Heart left ventricle (tissue), 16 donors: ENCODE data around the gene TCEAL6. TPM values are rescaled to one million over a fixed set of nuclear protein-coding genes. Genes with fewer than 3 reads are reported as not detected.

ENCODE experiments used
- ATAC-seq, 4 donors: fragments of 200-7000 bp; cut with Tn5 transposase; one replicate each; pipeline ENCODE4 v1.9.1; 2020 to 2022; ENCODE audit warnings: moderate library complexity in 4 of 4, mild to moderate bottlenecking in 3 of 4, moderate number of reproducible peaks in 1 of 4
- DNase-seq, 5 donors: peaks; one replicate each; pipeline ENCODE4 v3.0.0-alpha.2; 2020
- H3K27ac ChIP-seq, 12 donors: fragments of 200-600 bp; sonication (generic) in 4 of 12; one replicate each; pipeline versions ENCODE4 v1.5.0 to v1.8.0; 2016 to 2022; ENCODE audit warnings: mild to moderate bottlenecking in 2 of 12
- H3K27me3 ChIP-seq, 9 donors: fragments of 200-600 bp; sonication (generic) in 2 of 9; one replicate each; pipeline versions ENCODE4 v1.5.1 to v1.8.0; 2016 to 2022; ENCODE audit warnings: mild to moderate bottlenecking in 3 of 9
- H3K36me3 ChIP-seq, 9 donors: fragments of 200-600 bp; sonication (generic) in 2 of 9; one replicate each; pipeline versions ENCODE4 v1.5.0 to v1.8.0; 2018 to 2022; ENCODE audit warnings: mild to moderate bottlenecking in 2 of 9
- H3K4me1 ChIP-seq, 12 donors: fragments of 200-600 bp; sonication (generic) in 4 of 12; one replicate each; pipeline versions ENCODE4 v1.5.0 to v1.8.0; 2016 to 2022; ENCODE audit warnings: mild to moderate bottlenecking in 3 of 12
- H3K4me3 ChIP-seq, 12 donors: fragments of 200-600 bp; sonication (generic) in 4 of 12; one replicate each; pipeline versions ENCODE4 v1.5.0 to v1.8.0; 2017 to 2022; ENCODE audit warnings: mild to moderate bottlenecking in 9 of 12, moderate library complexity in 4 of 12
- H3K9me3 ChIP-seq, 12 donors: fragments of 200-600 bp; sonication (generic) in 4 of 12; one replicate each; pipeline versions ENCODE4 v1.5.0 to v1.8.0; 2016 to 2022; ENCODE audit warnings: mild to moderate bottlenecking in 1 of 12
- POLR2A ChIP-seq, 2 donors: fragments of 450-650 bp; IDR thresholded peaks; one replicate each; pipeline ENCODE4 v1.6.1; 2017; ENCODE audit warnings: antibody characterized with exemption in 2 of 2, mild to moderate bottlenecking in 2 of 2, moderate library complexity in 2 of 2
- WGBS, 4 donors: extraction: QIAGEN DNeasy Blood & Tissue Kit in 2 of 4; methylation state at CpG; one replicate each; pipeline versions ENCODE4 v1.1.5 to v1.1.7; 2013 to 2018; 5-methylcytosine and 5-hydroxymethylcytosine counted together
- intact Hi-C, 10 donors: fragments of 100-400 bp; cut with DNase I; formaldehyde crosslinking; loops; one replicate each; pipeline versions ENCODE4 v1.11.1 to v1.14.2; 2022
- polyA plus RNA-seq, 2 donors: library from polyadenylated mRNA; stranded (reverse); fragments of 200-250 nt; gene quantifications; one replicate each; pipeline ENCODE4 v1.2.3, GENCODE V29; 2013
- total RNA-seq, 9 donors: library from RNA; depleted of rRNA in 2 of 9; stranded (reverse); fragments of >200 nt in 2 of 9; fragmentation: NEBNext Ultra II Directional in 3 of 9; extraction: Animal tissue kit (Norgen Biotek cat#: 25700) in 3 of 9; gene quantifications; one replicate each; pipeline versions ENCODE4 v1.1.0 to v1.2.4, GENCODE V29; 2016 to 2023
- TF ChIP-seq, protein P1 (sequence below), 12 donors: fragments of 200-600 bp; sonication (generic) in 4 of 12; IDR thresholded peaks; one replicate each; pipeline versions ENCODE4 v1.5.0 to v1.8.0; 2018 to 2022; ENCODE audit warnings: antibody characterized with exemption in 12 of 12, mild to moderate bottlenecking in 5 of 12
- donor health status: ischemic (EF 13 %, LVEDD 7.1; RV severe dilation, severe dysfunction).
- donor health status: healthy with polysubstance abuse.
- donor health status: DM: no; HTN: yes; CAD: no.
- donor health status: DM: no; HTN: no; CAD: no.
- donor health status: ischemic (EF 25% LVEDD 6.9; RV normal size, moderate dysfunction).
- donor health status: ischemic (EF 25% LVEDD 5.7; RV mildly dilated, moderate dysfunction).
- donor health status: healthy.
- donor health status: DM: yes; HTN: yes; CAD: no.
- donor health status: ischemic (EF 35%, LVEDD 5.7; RV mildly dilated, moderate dysfunction).
- donor health status: nonischemic (EF 11% LVEDD 7.7; RV severe dilation, severe dysfunction).
- donor health status: DM: yes; HTN: yes; CAD: no.
- donor health status: PGD.
- donor health status: ischemic (EF 29% LVEDD 5.4; RV normal size, mild dysfunction).
- donor health status: nonischemic (EF 23%, LVEDD 6.1; RV moderate dilation, normal function).

TCEAL6 gene
- total and polyA plus RNA-seq, 11 donors: 1.2 TPM; not detected in 10

DNA sequence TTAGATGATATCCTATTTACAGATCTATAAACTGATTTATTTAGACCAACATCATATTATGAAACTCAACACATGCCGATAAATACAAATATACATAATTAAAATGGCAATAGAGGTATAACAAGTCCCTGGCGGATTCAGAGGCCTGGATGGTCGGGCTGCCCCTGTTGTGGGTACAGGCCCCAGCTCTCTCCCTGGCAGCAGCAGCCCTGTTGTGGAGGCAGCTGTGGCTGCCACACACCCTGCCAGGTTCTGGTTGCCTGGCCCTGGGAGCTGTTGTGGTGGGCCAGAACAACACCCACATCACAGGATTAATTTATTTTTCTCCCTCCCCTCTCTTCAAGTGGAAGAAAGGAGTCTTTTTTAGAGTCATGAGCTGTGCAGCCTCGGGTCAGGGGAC lies 28.9 kb downstream of the TCEAL6 start:
- Histone ChIP-seq H3K4me3 (no peak overlapping the region), H3K27me3 (peaks cover 0 to 8% (median 0%) of the 10 kb centered on the region in 9 donors), H3K4me1 (no peaks in the 10 kb centered on the region), H3K36me3 (no peaks in the 10 kb centered on the region), H3K27ac (no peak overlapping the region), H3K9me3 (peaks cover 0 to 8% (median 0%) of the 10 kb centered on the region in 12 donors)
- ATAC-seq (no peak), DNase-seq (no peak)
- intact Hi-C loops: no loop called here
- WGBS, 4 donors: 52 to 67% (median 59%) methylated on average over 4 of the region's 4 CpGs
- TF ChIP-seq, protein P1, sequence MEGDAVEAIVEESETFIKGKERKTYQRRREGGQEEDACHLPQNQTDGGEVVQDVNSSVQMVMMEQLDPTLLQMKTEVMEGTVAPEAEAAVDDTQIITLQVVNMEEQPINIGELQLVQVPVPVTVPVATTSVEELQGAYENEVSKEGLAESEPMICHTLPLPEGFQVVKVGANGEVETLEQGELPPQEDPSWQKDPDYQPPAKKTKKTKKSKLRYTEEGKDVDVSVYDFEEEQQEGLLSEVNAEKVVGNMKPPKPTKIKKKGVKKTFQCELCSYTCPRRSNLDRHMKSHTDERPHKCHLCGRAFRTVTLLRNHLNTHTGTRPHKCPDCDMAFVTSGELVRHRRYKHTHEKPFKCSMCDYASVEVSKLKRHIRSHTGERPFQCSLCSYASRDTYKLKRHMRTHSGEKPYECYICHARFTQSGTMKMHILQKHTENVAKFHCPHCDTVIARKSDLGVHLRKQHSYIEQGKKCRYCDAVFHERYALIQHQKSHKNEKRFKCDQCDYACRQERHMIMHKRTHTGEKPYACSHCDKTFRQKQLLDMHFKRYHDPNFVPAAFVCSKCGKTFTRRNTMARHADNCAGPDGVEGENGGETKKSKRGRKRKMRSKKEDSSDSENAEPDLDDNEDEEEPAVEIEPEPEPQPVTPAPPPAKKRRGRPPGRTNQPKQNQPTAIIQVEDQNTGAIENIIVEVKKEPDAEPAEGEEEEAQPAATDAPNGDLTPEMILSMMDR (IDR thresholded peaks at IDR 0.05): no peak
- TF ChIP-seq POLR2A (IDR thresholded peaks at IDR 0.05): no peak

Other genes starting within 250 kb of the TCEAL6 start
- gene ZMAT1, start 210.5 kb downstream of the TCEAL6 start, total RNA-seq: 1 to 10 TPM; 2.6 to 7.3 (median 5.3) TPM
- 1 to 10 TPM; 1.0 to 7.1 TPM for gene ZMAT1, start 210.5 kb downstream of the TCEAL6 start, polyA plus RNA-seq
- 1 to 10 TPM in 2 of 9 donors, under 1 TPM in 2, not detected in 5; 0.29 to 3.4 (median 1.1) TPM for gene TCEAL2, start 16.8 kb downstream of the TCEAL6 start, total RNA-seq
- gene TCEAL2, start 16.8 kb downstream of the TCEAL6 start, polyA plus RNA-seq: under 1 TPM in 1 of 2 donors, not detected in 1; 0.53 TPM
- 1 to 10 TPM in 4 of 9 donors, under 1 TPM in 5; 0.37 to 3.4 (median 0.87) TPM for gene BEX5, start 13.5 kb upstream of the TCEAL6 start, total RNA-seq
- gene BEX5, start 13.5 kb upstream of the TCEAL6 start, polyA plus RNA-seq: 1 to 10 TPM in 1 of 2 donors, under 1 TPM in 1; 0.15 to 2.2 TPM
- not detected for gene TCP11X1, start 72.8 kb upstream of the TCEAL6 start, total RNA-seq
- not detected for gene TCP11X1, start 72.8 kb upstream of the TCEAL6 start, polyA plus RNA-seq
- gene NXF2, start 104.7 kb upstream of the TCEAL6 start, total RNA-seq: not detected
- not detected for gene NXF2, start 104.7 kb upstream of the TCEAL6 start, polyA plus RNA-seq